H1 (cell line): ENCODE data around the gene HTR2B. TPM values are rescaled to one million over a fixed set of nuclear protein-coding genes. Genes with fewer than 3 reads are reported as not detected.

Experiments
- CEBPB ChIP-seq: IDR thresholded peaks from 2 replicates; pipeline ENCODE4 v1.6.1; 2012; ENCODE audit warnings: low read depth, low read length
- EP300 ChIP-seq, 2 experiments: IDR thresholded peaks; 1 replicate in 1 of 2; 2 replicates in 1 of 2; pipeline ENCODE4 v1.6.1; 2011 to 2012; ENCODE audit warnings: low read depth in 2 of 2, low read length in 2 of 2, mild to moderate bottlenecking in 2 of 2, borderline replicate concordance in 1 of 2, inconsistent platforms in 1 of 2, moderate library complexity in 1 of 2
- EZH2 ChIP-seq: fragments of 200-600 bp; sonication (generic); IDR thresholded peaks from 2 replicates; pipeline ENCODE4 v1.7.1; 2012; ENCODE audit warnings: low read depth, mild to moderate bottlenecking, moderate library complexity, low read length, inconsistent platforms; ENCODE audit not compliant: severe bottlenecking
- GTF2F1 ChIP-seq: IDR thresholded peaks from 2 replicates; pipeline ENCODE4 v1.6.1; 2012; ENCODE audit warnings: low read depth, low read length, improper control_type of control experiment, borderline replicate concordance
- JUND ChIP-seq: IDR thresholded peaks from 2 replicates; pipeline ENCODE4 v1.6.1; 2011; ENCODE audit warnings: mild to moderate bottlenecking, improper control_type of control experiment, low read length
- POLR2A ChIP-seq, 2 experiments: IDR thresholded peaks; 1 replicate in 1 of 2; 2 replicates in 1 of 2; pipeline ENCODE4 v1.6.1; 2011; ENCODE audit warnings: low read depth in 2 of 2, low read length in 2 of 2, mild to moderate bottlenecking in 2 of 2; ENCODE audit errors: control extremely low read depth in 1 of 2
- POLR2AphosphoS5 ChIP-seq: IDR thresholded peaks from 2 replicates; pipeline ENCODE4 v1.6.1; 2011; ENCODE audit warnings: low read depth, low read length
- SIRT6 ChIP-seq: IDR thresholded peaks from one replicate; pipeline ENCODE4 v1.7.1; 2012; ENCODE audit warnings: low read length, inconsistent platforms
- SRF ChIP-seq: IDR thresholded peaks from 2 replicates; pipeline ENCODE4 v1.6.1; 2011; ENCODE audit warnings: mild to moderate bottlenecking, low read depth, low read length, moderate library complexity
- ZNF274 ChIP-seq: IDR thresholded peaks from 2 replicates; pipeline ENCODE4 v1.7.0; 2012; ENCODE audit warnings: low read length, borderline replicate concordance; ENCODE audit errors: extremely low read depth
- polyA plus RNA-seq, 7 experiments: library from polyadenylated mRNA; depleted of rRNA in 3 of 7; stranded (reverse) in 5 of 7; unstranded in 2 of 7; fragments of >200 nt in 5 of 7; fragments of 200-250 nt in 2 of 7; gene quantifications; 1 replicate in 5 of 7; 2 replicates in 1 of 7; 4 replicates in 1 of 7; pipeline versions ENCODE4 v1.2.1 to v1.2.3, GENCODE V29; 2011 to 2013; ENCODE audit warnings: missing spikeins in 2 of 7, mixed read lengths in 2 of 7
- total RNA-seq: library from RNA; stranded (reverse); fragmentation: NEBNext Ultra II Directional; extraction: Animal tissue kit (Norgen Biotek cat#: 25700); gene quantifications from 2 replicates; pipeline ENCODE4 v1.2.1, GENCODE V29; 2021

Gene HTR2B
- total and polyA plus RNA-seq, 2 of the 8 experiments (the other 6 are each of a cell fraction or from before 2014, with no cell fraction given) = not detected

GRCh38 chr2:231123362-231123898 is 1.4 kb downstream of the HTR2B start (continued):
- TF ChIP-seq POLR2A (IDR thresholded peaks at IDR 0.05; ENCODE audit: control extremely low read depth in 1 of 2, low read depth in 2 of 2, low read length in 2 of 2) (no peak), GTF2F1 (no peak), SRF (no peak), EZH2 (no peak), POLR2AphosphoS5 (no peak), SIRT6 (no peak), ZNF274 (no peak), CEBPB (no peak), EP300 (IDR thresholded peaks at IDR 0.05; ENCODE audit: borderline replicate concordance in 1 of 2, low read depth in 2 of 2, low read length in 2 of 2) (no peak), JUND (no peak)
